22Rv1 (cell line): Measurements from ENCODE around the gene SMARCD1.

Experiments
- CTCF ChIP-seq: fragments of 450-650 bp; IDR thresholded peaks from 2 replicates; pipeline ENCODE4 v1.5.1; 2017; ENCODE audit warnings: mild to moderate bottlenecking
- ZFX ChIP-seq: fragments of 450-650 bp; IDR thresholded peaks from 2 replicates; pipeline ENCODE4 v1.6.1; 2017; ENCODE audit warnings: antibody characterized with exemption, borderline replicate concordance

GRCh38 chr12:50075808-50076170 lies 9.4 kb upstream of the SMARCD1 start:
- TF ChIP-seq CTCF, result no peak
- TF ChIP-seq ZFX, result no peak
